ENCODE data around the gene HSPA2.

DNA sequence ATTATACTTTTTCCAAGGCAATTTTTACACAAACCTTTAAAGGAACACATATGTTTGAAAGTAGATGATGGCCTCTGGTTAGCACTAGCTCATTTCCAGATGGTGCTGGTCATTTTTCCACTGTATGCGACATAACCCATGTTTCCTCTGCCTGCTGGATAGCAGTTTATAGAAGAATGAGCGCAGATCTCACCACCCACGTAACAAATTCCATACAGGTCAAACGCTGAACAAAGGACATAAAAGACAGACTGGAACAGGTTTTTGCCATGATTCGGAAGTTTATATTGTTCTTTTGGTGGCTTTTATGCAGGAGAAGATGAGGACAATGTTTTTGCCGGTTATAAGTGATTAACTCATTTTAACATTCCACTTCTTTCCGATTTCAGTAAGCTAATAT, 39.9 kb downstream of the HSPA2 start:
- no peak for TF ChIP-seq CTCF (IDR thresholded peaks at IDR 0.05)
- no peak for TF ChIP-seq POLR2A (IDR thresholded peaks at IDR 0.05; ENCODE audit: low read depth)
- no peak for TF ChIP-seq EP300 (IDR thresholded peaks at IDR 0.05)
- TF ChIP-seq POLR2AphosphoS5 (IDR thresholded peaks at IDR 0.05): no peak
